ENCODE results near the gene XRN2. TPM values are rescaled to one million over a fixed set of nuclear protein-coding genes. Genes with fewer than 3 reads are reported as not detected.

XRN2 gene
- total RNA-seq, 1 donor from 2014 or later: 62.1 TPM

DNA sequence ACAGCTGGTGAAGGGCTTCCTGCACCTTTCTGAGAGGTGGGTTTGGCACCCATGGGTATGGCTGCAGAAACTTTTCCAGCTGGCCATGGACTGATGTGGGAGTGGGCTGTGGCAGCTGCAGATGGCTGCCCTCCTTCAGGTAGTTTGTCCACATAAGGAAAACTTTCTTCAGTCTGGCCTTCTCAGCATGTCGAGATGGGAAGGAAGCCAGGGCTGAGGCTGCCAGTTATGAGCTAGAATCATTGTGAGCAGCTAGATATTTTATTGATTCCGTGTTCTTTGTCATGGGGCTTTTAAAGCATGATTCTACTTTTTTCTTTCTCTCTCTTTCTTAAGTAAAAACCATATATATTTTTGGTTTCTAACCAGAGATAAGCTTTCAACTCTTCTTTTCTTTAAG, 77.6 kb downstream of the XRN2 start:
- DNase-seq (no peak), ATAC-seq (no peak)
- TF ChIP-seq, protein P1, sequence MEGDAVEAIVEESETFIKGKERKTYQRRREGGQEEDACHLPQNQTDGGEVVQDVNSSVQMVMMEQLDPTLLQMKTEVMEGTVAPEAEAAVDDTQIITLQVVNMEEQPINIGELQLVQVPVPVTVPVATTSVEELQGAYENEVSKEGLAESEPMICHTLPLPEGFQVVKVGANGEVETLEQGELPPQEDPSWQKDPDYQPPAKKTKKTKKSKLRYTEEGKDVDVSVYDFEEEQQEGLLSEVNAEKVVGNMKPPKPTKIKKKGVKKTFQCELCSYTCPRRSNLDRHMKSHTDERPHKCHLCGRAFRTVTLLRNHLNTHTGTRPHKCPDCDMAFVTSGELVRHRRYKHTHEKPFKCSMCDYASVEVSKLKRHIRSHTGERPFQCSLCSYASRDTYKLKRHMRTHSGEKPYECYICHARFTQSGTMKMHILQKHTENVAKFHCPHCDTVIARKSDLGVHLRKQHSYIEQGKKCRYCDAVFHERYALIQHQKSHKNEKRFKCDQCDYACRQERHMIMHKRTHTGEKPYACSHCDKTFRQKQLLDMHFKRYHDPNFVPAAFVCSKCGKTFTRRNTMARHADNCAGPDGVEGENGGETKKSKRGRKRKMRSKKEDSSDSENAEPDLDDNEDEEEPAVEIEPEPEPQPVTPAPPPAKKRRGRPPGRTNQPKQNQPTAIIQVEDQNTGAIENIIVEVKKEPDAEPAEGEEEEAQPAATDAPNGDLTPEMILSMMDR (IDR thresholded peaks at IDR 0.05): no peak
- Histone ChIP-seq H3K36me3 (peaks cover 77% of the 10 kb centered on the region), H3K27me3 (ENCODE audit: low read depth) (no peaks in the 10 kb centered on the region), H3K4me1 (no peaks in the 10 kb centered on the region), H3K9me3 (no peaks in the 10 kb centered on the region), H3K27ac (no peak overlapping the region), H3K4me3 (no peak overlapping the region)
- intact Hi-C loops (cut with DNase I): no loop called here

DNA sequence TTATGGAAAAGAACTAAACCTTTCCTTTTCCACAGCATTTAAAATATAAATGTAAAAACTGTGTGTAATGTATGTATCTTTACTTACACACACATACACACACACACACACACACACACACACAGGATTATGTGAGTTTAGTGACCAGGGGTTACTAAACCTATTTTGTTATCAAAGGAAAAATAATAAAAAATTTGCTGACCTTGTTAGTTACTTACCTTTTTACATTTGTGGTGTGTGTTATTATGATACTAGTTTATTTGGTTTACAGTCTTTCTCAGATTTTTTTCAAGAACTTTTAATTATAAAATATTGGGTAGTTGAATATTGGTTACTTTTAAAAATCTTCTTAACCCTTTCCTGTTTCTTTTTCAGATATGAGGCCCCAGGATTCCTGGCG, 78.5 kb downstream of the XRN2 start:
- TF ChIP-seq, protein P1 (IDR thresholded peaks at IDR 0.05): no peak
- DNase-seq: no peak
- intact Hi-C loops (cut with DNase I): no loop called here
- ATAC-seq: no peak
- Histone ChIP-seq H3K36me3 (peaks cover 77% of the 10 kb centered on the region), H3K27ac (no peak overlapping the region), H3K27me3 (ENCODE audit: low read depth) (no peaks in the 10 kb centered on the region), H3K4me3 (no peak overlapping the region), H3K9me3 (no peaks in the 10 kb centered on the region), H3K4me1 (no peaks in the 10 kb centered on the region)

DNA sequence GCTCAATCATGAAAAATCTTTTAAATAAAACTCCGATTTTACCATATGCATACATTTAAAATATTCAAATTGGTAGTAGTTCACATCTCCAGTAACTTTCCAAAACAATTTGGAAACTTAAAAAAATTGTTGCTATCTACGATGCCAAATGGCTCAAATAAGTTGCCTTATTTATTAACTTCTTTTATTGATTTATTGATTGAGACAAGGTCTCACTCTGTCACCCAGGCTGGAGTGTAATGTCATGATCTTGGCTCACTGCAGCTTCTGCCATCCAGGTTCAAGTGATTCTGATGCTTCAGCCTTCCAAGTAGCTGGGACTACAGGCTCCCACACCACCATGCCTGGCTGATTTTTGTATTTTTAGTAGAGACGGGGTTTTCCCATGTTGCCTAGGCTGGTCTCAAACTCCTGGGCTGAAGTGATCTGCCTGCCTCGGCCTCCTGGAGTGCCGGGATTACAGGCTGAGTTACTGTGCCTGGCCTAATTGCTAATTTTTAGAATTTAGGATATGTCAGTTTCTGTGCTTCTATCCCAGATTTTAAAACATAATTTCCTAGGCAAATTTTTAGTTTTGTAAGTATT, 81.3 kb downstream of the XRN2 start:
- H3K27me3 ChIP-seq (ENCODE audit: low read depth): no peaks in the 10 kb centered on the region
- TF ChIP-seq, protein P1 (IDR thresholded peaks at IDR 0.05): no peak
- H3K4me1 ChIP-seq: no peaks in the 10 kb centered on the region
- peaks cover 85% of the 10 kb centered on the region for H3K36me3 ChIP-seq
- H3K4me3 ChIP-seq: no peak overlapping the region
- no peak for DNase-seq
- intact Hi-C loops (cut with DNase I): no loop called here
- H3K9me3 ChIP-seq: no peaks in the 10 kb centered on the region
- no peak for ATAC-seq
- H3K27ac ChIP-seq: no peak overlapping the region

DNA sequence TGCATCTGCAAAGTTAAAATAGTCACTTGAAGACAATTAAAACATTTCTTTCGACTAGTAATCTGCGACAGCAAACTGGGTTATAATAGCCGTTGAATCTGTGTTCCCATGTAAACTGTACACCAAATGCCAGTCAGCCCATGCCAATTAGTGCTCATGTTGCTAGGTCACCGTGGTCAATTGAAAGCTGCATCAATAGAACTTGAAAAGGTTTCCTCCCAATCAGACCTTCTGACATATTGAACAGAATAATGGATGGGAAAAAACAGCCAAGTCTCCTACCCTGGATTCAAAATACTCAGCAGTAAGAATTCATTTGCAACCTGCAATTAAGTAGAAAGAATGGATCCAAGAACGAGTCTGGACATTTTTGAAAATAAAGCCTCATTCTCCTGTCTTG, 83.0 kb downstream of the XRN2 start:
- no peak for DNase-seq
- intact Hi-C loops (cut with DNase I): no loop called here
- Histone ChIP-seq H3K9me3 (no peaks in the 10 kb centered on the region), H3K4me3 (no peak overlapping the region), H3K27me3 (ENCODE audit: low read depth) (peaks cover 5% of the 10 kb centered on the region), H3K36me3 (peaks cover 85% of the 10 kb centered on the region), H3K27ac (no peak overlapping the region), H3K4me1 (no peaks in the 10 kb centered on the region)
- ATAC-seq: no peak
- TF ChIP-seq, protein P1 (IDR thresholded peaks at IDR 0.05): no peak

DNA sequence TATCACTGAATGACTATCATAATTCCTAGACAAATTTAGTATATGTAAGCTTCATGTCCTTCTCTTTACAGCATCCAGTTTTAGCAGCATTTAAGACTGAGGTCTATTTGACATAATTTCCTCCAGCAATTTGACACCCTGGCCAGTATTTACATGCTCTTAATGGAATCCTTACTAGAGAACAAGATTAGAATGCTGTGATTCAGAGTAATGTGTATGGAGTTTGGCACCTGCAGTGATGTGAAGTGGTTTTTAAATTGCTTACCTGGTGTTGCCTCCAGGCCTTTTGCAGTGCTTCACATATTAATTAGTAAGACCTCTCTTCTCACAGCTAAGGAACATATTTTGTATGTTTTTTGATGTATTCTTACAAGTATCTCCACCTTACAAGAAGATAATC, 84.4 kb downstream of the XRN2 start:
- DNase-seq: no peak

More for the DNA sequence above, 84.4 kb downstream of the XRN2 start:
- TF ChIP-seq, protein P1 (IDR thresholded peaks at IDR 0.05): no peak
- intact Hi-C loops (cut with DNase I): no loop called here
- H3K9me3 ChIP-seq: no peaks in the 10 kb centered on the region
- peaks cover 74% of the 10 kb centered on the region for H3K36me3 ChIP-seq
- H3K4me1 ChIP-seq: peaks cover 5% of the 10 kb centered on the region
- H3K27me3 ChIP-seq (ENCODE audit: low read depth): peaks cover 19% of the 10 kb centered on the region
- H3K4me3 ChIP-seq: no peak overlapping the region
- no peak for ATAC-seq
- H3K27ac ChIP-seq: no peak overlapping the region
